ENCODE results near the gene LSAMP.

LSAMP gene

DNA sequence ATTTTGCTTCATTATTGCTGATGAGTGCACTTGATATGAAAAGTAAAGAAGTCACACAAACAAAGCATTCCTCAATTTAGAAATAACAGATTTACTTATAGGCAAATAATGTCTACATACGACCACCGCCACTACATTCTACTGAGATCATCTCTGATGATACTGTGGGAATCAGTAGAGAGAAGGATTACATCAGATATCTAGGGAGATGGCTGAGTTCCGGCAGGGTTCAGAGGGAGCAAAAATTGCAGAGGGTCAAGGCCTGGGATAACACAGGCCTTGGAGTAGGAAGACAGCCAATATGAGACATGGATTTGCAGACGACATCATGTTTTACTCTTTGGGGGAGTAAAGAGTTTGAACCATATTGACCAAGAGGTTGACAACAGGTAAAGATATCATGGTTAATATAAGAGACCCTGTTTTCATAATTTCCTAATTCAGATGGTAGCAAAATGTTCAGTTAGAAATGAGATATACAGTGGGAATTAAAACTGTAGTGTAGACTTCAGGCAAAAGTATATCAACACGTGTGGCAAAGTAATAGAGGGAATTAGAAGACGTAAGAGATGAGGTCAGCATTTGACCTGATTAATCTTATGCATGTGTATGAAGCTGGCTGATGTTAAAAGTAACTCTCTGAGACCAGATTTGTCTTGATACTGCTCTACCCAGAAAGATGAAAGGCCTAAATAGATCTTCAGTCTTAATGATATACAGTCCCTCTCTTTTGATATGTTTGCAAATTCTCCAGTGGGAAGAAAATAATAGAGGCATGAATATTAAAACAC, 15.6 kb downstream of the LSAMP start:
- DNase-seq, result no peak

GRCh38 chr3:116426036-116426435, 19.3 kb downstream of the LSAMP start:
- DNase-seq, result no peak

DNA sequence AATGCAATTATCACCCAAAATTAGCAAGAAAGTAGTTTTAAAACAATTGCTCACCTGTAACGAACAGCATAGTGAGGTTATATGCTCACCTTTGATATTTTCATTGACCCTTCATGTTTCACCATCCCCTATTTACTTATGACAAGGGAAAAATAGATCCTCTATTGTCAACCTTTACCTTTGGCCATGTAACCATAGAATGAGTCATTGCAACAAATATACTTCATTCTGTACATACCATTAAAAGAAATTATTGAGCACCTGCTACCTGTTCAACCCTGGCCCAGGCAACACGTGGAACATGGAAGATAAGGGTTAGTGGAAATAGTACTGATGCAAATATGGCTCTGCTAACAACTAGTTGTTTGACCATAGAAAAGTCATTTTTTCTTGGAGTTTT, 20.2 kb downstream of the LSAMP start:
- no peak for DNase-seq

DNA sequence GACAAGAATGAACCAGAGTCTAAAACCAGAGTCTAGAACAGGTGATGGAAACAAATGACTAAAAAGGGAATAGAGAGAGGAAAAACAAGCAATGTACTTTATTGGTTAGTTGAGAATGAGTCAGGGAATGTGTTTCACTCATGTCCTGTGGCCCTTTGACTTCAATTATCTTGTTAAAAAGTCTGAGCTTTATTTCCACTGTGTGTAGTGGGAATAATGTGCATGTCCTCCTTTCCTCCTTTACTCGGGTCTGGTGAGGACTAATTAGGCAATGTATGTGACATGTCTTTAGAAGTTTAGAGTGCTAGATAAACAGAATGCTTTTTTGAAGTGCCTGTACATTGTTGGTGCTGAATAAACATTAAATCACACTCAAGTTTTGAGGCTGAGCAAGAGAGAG, 21.3 kb downstream of the LSAMP start:
- peak; percentile 29 for DNase-seq

DNA sequence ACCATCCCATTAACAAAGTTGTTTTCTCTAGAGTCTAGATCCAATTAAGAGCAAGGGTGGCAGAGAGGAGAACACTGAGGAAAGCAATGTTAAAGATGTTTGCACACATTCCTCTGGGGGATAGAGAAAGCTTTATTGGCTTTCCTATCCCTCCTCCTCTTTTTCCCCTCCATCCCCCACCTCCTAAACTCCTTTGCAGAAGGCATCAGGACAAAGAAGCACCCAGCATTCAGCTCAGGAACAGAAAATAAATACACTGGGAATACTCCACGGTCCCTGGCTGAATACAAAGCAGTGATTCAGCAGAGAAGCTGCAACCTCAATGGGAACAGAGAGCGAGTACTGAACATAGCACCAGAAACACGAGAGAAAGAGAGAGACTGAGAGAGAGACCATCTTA, 21.9 kb downstream of the LSAMP start:
- no peak for DNase-seq

DNA sequence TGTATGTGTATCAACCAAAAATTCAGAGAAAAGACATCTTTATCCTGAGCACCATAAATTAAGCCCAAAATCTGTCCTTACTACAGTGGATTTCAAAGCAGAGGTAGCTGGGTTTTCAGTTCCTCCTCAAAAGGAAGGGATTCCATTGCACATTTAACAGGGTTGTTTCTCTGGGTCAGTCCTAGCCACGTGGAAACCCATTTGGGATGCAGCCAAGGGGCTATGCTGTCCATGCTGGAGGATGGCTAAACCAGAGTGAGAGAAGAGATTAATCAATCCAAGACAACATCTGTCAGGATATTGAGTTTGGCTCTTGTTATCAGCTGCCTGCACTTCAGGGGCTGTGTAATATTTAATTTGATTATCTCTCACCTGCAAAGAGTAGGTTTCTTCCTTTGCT, 28.1 kb downstream of the LSAMP start:
- no peak for DNase-seq

GRCh38 chr3:116413319-116413718, 32.0 kb downstream of the LSAMP start:
- no peak for DNase-seq

GRCh38 chr3:116408473-116408872, 36.8 kb downstream of the LSAMP start:
- no peak for DNase-seq

GRCh38 chr3:116405231-116405630, 40.1 kb downstream of the LSAMP start:
- DNase-seq, result no peak

- no peak for DNase-seq
Measured at GRCh38 chr3:116399701-116400226, 45.5 kb downstream of the LSAMP start.

DNA sequence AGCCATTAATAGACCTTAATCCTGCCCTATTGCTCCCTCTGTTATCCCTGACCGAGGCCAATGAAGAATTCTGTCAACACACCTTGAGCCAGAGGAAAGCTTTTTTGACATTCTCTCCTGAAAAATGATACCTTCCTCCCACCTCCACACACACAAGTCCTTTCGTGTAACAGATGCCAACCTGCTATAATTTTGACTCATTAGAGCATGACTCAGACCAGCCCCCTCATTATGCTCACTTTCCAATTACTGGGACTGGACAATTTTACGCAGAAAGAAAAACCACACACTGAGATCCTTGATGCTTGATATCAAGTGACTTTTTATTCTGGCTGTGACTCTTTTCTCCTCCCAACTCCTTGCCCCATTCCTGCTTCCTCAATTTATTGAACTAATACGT, 50.9 kb downstream of the LSAMP start:
- peak; percentile 64 for DNase-seq

DNA sequence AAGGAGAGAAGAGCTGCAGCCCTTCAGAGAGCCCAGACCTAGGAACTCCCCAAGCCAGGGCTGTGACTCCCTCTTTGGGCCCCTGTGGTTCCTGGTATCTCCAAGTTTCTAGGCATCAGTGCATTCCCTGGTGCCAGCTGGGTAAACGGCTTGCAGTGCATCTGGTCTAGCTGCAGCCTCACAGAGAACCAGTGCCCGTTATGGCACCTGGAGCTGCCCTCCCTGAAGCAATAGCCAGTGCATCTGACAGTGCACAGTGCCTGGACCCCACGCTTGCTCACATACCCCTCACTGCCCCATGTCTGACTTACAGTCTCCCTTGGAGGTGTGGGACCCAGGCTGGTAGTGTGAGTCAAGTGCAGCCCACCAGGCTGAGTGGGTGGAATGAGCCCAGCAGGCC, 52.1 kb downstream of the LSAMP start:
- no peak for DNase-seq

- no peak for DNase-seq
Measured at GRCh38 chr3:116392291-116392690, 53.0 kb downstream of the LSAMP start.

- DNase-seq, result no peak
Measured at GRCh38 chr3:116391296-116392201, 53.7 kb downstream of the LSAMP start.

- no peak for DNase-seq
Measured at GRCh38 chr3:116390318-116390717, 55.0 kb downstream of the LSAMP start.

- DNase-seq, result no peak
Measured at GRCh38 chr3:116388867-116389385, 56.4 kb downstream of the LSAMP start.

DNA sequence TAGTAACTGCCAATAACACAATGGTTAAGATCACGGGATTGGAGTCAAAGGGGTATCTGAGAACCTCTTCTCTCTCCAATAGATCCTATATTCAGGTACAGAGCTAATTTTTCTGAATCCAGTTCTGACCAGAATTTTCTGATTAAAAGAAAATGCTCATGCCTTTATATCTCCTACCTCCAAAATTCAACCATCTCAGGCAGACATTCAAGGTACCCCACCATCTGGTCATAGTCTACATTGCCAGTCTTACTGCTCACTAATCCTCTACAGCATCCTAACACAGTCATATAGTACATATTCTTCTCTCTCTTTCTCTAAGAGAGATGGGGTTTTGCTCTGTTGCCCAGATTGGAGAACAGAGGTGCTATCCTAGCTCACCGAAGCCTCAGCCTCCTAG, 59.1 kb downstream of the LSAMP start:
- DNase-seq, result no peak

- no peak for DNase-seq
Measured at GRCh38 chr3:116384717-116385116, 60.6 kb downstream of the LSAMP start.

DNA sequence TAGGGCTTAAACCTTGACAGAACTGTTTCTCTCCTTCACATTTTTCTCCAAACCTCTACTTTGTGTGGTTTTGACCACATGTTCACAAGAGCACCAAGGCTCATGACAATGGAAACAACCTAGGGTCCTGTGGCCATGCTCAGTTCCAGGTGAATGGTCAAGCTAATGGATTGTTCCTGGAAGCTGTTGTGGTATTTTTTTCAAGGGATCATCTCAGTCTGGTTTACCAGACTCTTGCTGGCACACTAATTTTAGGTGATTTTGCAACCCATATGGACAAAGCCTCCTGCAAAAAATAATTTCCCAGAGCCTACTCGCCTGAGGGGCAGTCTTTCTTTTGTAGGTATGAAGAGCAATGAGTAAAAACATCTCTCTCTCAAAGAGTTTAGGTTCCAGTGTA, 67.2 kb downstream of the LSAMP start:
- no peak for DNase-seq

GRCh38 chr3:116374901-116375300, 70.4 kb downstream of the LSAMP start:
- DNase-seq, result no peak

- no peak for DNase-seq
Measured at GRCh38 chr3:116367761-116368395, 77.4 kb downstream of the LSAMP start.

DNA sequence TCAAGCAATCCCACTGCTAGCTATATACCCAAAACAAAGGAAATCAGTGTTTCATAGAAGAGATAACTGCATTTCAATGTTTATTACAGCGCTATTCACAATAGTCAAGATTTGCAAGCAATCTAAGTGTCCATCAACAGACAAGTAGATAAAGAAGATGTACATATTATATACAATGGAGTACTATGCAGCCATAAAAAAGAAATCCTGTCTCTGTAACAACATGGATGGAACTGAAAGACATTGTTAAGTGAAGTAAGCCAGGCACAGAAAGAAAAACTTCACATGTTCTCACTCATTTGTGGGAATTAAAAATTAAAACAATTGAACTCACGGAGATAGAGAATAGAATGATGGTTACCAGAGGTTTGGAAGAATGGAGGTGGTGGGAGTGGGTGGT, 89.2 kb downstream of the LSAMP start:
- no peak for DNase-seq

- DNase-seq, result no peak
Measured at GRCh38 chr3:116354382-116354781, 90.9 kb downstream of the LSAMP start.

All from DMS79 treated with DMSO at 0.1 percent for 48 hours (cell line).